NCI-H128 (cell line): ENCODE results near the gene PAPLN.
"Not testable (repeated sequence)": the region's sequence is repeated elsewhere in the genome, so short reads cannot be mapped to it uniquely, and the experiment has no call there.

ENCODE experiments used
- DNase-seq: peaks from one replicate; lab custom pipeline; 2025; ENCODE audit not compliant: unreplicated experiment; lab: John Stamatoyannopoulos, UW

PAPLN gene, protein sequence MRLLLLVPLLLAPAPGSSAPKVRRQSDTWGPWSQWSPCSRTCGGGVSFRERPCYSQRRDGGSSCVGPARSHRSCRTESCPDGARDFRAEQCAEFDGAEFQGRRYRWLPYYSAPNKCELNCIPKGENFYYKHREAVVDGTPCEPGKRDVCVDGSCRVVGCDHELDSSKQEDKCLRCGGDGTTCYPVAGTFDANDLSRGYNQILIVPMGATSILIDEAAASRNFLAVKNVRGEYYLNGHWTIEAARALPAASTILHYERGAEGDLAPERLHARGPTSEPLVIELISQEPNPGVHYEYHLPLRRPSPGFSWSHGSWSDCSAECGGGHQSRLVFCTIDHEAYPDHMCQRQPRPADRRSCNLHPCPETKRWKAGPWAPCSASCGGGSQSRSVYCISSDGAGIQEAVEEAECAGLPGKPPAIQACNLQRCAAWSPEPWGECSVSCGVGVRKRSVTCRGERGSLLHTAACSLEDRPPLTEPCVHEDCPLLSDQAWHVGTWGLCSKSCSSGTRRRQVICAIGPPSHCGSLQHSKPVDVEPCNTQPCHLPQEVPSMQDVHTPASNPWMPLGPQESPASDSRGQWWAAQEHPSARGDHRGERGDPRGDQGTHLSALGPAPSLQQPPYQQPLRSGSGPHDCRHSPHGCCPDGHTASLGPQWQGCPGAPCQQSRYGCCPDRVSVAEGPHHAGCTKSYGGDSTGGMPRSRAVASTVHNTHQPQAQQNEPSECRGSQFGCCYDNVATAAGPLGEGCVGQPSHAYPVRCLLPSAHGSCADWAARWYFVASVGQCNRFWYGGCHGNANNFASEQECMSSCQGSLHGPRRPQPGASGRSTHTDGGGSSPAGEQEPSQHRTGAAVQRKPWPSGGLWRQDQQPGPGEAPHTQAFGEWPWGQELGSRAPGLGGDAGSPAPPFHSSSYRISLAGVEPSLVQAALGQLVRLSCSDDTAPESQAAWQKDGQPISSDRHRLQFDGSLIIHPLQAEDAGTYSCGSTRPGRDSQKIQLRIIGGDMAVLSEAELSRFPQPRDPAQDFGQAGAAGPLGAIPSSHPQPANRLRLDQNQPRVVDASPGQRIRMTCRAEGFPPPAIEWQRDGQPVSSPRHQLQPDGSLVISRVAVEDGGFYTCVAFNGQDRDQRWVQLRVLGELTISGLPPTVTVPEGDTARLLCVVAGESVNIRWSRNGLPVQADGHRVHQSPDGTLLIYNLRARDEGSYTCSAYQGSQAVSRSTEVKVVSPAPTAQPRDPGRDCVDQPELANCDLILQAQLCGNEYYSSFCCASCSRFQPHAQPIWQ

GRCh38 chr14:73237219-73237785 lies at the start of gene PAPLN:
PAPLN (plus strand) TSS chr14:73237506; CDS start chr14:73239779, 2,273 bp downstream.
- no peak for DNase-seq

- DNase-seq = no peak
Observed at GRCh38 chr14:73188501-73188911, 48.8 kb upstream of the PAPLN start.

DNA sequence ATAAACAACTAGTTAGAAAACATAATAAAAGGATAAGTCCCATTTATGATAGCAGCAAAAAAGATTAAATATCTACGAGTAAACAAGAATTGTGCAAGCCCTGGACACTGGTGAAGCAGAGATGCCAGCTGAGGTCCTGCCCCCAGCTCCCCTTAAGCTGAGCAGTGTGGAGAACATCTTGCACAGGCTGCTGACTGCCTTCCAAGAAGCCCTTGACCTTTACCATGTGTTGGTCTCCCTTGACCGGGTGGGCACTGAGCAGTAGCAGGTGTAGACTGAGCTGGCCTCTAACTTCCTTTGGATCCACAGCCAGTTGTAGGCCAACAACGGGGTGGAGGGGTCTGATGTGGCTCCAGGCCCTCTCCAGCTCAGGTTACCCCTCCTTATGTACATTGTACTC lies 47.7 kb upstream of the PAPLN start:
- no peak for DNase-seq

DNA sequence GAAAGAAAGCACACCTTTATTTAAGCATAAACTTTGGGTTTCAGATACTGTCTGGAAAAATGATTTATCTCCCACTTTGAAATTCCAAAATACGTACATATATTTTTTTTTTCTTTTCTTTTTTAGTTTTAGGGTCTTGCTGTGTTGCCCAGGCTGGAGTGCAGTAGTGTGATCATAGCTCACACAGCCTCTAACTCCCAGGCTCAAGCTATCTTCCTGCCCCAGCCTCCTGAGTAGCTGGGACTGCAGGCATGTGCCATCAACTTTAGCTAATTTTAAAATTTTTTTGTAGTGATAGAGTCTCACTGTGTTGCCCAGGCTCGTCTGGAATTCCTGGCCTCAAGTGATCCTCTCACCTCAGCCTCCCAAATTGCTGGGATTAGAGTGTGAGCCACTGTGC lies 45.9 kb upstream of the PAPLN start:
- DNase-seq = no peak

GRCh38 chr14:73194306-73194705 lies 43.0 kb upstream of the PAPLN start:
- not testable (repeated sequence) for DNase-seq

- DNase-seq = no peak
Observed at GRCh38 chr14:73198253-73198652, 39.1 kb upstream of the PAPLN start.

GRCh38 chr14:73203527-73203926 lies 33.8 kb upstream of the PAPLN start:
- DNase-seq = no peak

- no peak for DNase-seq
Observed at GRCh38 chr14:73207615-73208014, 29.7 kb upstream of the PAPLN start.

GRCh38 chr14:73208390-73208789 lies 28.9 kb upstream of the PAPLN start:
- DNase-seq = no peak

DNA sequence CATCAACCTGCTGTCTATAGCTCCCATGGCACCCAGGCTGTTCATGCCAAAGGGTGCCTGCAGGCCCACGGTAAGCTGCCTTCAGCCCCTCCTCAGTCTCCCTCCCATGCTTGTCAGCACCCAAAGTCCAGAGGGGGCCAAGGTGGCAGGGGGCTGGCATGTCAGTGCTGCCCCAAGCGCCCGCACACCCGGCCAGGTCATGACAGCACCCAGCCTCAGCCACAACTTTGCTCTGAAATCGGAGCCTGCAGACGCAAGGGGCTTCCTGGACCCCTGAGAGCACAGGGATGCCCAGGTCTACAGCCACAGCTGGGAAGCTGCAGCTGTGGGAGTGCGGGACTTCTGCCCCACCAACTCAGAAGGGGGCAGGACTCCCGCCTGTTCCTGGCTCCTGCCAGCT lies 28.5 kb upstream of the PAPLN start:
- DNase-seq = no peak

GRCh38 chr14:73209953-73210352 lies 27.4 kb upstream of the PAPLN start:
- DNase-seq = no peak

DNA sequence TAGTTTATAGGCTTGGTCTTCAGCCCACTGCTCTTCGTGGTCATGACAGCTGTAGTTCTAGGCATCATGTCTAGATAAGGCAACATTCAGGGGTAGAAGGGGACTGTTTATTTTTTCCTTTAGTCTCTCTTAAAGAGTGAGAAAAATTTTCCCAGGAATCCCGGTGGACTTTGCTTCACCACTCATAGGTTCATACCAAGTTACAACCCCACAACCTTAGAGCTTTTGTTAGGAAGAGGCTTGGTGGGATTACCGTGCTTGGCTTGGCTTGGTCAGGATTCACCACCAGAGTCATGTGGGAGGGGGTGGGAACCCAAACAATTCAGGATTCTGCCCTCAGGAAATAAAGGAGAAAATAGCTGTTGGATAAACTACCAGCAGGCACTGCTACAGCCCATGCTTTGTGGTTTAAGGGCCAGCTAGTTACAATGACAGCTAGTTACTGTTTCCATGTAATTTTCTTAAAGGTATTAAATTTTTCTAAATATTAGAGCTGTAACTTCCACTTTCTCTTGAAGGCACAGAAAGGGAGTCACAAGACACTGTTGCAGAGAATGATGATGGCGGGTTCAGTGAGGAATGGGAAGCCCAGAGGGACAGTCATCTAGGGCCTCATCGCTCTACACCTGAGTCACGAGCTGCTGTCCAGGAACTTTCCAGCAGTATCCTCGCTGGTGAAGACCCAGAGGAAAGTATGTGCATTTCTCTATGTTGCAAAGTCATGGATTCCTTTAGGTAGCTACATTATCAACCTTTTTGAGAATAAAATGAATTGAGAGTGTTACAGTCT lies 25.9 kb upstream of the PAPLN start:
- no peak for DNase-seq

- DNase-seq = no peak
Observed at GRCh38 chr14:73216030-73216429, 21.3 kb upstream of the PAPLN start.

DNA sequence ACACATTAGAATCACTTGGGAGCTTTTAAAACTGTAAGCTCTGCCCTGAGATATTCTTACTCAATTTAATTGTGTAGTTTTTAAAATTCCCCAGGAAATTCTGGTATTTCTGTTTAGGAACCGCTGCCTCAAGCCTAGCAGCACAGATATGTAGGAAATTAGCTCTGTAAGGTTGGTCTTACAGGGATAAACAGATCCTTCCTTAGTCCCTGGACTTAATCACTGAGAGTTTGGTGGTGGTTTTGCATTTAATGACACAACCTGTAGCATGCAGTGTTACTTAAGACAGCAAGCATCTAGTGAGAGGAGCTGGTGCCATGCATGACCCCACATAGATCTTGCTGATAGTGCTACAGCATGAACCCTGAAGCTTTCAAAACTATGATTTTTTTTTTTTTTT lies 19.9 kb upstream of the PAPLN start:
- DNase-seq = no peak

DNA sequence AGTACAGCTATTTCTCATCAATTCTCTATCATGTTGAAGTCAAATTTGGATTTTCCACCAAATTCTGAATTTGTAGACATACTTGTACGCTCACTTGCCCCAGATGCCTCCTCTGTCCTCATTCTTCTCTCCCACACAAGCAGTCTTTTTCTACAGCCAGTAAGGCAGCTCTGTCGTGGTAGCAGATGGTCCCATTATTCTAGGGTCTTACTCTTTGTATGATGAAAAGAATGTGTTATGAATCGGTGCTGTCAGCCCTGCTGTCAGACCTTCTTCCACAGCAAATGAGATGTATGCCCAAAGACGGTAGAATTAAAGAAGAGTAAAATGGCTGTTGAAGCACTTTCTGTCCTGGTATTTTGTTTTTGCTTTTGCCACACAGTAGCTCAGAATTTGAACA lies 17.2 kb upstream of the PAPLN start:
- DNase-seq = no peak

- DNase-seq = no peak
Observed at GRCh38 chr14:73220634-73221033, 16.7 kb upstream of the PAPLN start.

DNA sequence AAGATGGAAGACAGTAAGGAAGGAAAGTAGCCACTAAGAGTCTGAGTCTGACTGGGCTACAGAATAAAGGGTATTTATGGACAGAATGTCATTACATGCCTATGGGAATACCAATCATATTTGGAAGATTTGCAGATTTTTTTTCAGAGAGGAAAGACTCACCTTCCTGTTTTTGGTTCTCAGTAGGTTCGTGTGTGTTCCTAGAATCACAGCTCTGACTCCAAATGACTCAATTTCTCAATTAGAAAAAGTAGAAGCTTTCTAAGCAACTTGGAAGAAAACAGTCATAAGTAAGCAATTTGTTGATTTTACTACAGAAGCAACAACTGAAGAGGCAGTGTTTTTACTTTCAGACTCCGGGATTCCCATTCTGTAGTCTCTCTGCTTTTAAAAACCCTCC lies 15.4 kb upstream of the PAPLN start:
- no peak for DNase-seq

DNA sequence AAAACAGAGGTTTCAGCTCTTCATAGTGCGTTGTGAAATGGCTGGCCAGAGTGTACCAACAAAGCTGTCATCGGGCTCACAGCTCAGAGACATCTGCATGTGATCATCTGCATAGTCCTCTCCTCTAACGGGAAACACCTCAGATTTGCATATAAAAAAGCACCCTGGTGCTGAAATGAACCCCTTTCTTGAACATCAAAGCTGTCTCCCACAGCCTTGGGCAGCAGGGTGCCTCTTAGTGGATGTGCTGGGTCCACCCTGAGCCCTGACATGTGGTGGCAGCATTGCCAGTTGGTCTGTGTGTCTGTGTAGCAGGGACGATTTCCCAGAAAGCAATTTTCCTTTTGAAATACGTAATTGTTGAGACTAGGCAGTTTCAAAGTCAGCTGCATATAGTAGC lies 14.3 kb upstream of the PAPLN start:
- no peak for DNase-seq

DNA sequence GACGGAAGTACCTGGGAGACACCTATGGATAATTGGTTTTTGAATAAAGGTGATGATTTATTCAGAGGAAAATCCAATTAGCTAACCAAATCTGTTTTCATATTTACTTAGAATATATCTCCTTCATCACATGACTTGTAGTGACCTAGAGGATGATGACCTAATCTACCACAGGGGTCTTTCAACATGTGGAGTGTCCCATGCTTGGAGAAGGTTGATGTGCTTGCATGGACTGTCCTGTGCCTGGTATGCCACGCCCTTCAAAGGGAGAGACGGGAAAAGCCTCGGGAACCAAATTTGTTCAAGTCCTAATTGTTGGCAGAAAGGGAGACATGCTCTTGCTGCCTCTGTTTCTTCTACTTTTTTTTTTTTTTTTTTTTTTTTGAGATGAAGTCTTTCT lies 11.8 kb upstream of the PAPLN start:
- no peak for DNase-seq
